ENCODE data around the gene EFCAB5.

GRCh38 chr17:30000755-30001257 is 59.4 kb downstream of the EFCAB5 start:
- TF ChIP-seq, protein P1, sequence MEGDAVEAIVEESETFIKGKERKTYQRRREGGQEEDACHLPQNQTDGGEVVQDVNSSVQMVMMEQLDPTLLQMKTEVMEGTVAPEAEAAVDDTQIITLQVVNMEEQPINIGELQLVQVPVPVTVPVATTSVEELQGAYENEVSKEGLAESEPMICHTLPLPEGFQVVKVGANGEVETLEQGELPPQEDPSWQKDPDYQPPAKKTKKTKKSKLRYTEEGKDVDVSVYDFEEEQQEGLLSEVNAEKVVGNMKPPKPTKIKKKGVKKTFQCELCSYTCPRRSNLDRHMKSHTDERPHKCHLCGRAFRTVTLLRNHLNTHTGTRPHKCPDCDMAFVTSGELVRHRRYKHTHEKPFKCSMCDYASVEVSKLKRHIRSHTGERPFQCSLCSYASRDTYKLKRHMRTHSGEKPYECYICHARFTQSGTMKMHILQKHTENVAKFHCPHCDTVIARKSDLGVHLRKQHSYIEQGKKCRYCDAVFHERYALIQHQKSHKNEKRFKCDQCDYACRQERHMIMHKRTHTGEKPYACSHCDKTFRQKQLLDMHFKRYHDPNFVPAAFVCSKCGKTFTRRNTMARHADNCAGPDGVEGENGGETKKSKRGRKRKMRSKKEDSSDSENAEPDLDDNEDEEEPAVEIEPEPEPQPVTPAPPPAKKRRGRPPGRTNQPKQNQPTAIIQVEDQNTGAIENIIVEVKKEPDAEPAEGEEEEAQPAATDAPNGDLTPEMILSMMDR (IDR thresholded peaks at IDR 0.05; ENCODE audit: poor library complexity), result no peak
- TF ChIP-seq EZH2phosphoT487 (IDR thresholded peaks at IDR 0.05; ENCODE audit: low read depth, severe bottlenecking, unreplicated experiment) (no peak), EZH2 (IDR thresholded peaks at IDR 0.05; ENCODE audit: borderline replicate concordance) (no peak)
